ENCODE results near the gene DYNLT1. TPM values are rescaled to one million over a fixed set of nuclear protein-coding genes. Genes with fewer than 3 reads are reported as not detected.

Gene DYNLT1
- 10 to 100 TPM; 94.3 to 98.3 TPM for total RNA-seq

DNA sequence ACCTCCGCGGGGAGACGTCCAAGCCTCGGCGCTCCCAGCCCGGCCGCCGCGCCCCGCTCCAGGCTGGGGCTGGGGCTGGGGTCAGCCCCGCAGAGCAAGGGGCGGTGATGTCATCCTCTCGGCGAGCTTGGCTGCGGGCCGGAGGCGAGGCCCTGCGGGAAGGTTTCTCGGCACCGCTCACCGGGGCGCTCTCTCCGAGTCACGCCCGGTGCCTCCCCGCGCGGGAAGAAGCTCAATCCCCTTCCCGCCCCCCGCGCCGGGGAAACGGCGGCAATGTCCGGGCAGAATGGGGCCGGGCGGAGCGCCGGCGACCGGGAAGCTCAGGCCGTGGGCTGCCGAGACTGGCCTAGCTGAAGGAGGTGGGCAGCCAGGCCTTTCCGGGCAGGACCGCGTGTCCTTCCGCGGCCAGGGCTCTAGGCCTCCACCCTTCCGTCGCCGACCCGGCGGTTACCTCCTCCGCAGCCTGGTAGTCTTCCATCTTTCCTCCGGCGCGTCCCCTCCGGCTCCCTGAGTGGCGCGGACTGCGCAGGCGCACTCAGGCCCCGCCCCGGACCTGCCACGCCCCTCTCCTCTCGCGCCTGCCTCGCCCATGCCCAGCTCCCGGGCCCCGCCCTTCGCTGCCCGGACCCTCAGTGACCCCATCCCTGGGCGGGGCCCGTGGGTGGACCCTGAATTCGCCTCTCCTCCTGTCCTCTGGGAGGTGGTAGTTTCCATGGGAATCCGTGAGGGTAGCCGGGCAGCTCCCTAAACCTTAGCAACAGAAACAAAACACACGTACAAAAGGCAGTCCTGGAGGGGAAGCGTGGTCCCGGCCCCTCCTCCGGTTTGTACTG is at the start of gene DYNLT1:
DYNLT1 (minus strand) TSS at position 513 of the 833 bp plus-strand sequence; CDS start at position 478, 35 bp downstream.
- H3K36me3 Mint-ChIP-seq (ENCODE audit: low read depth): peaks cover 38% of the 10 kb centered on the region

DNA sequence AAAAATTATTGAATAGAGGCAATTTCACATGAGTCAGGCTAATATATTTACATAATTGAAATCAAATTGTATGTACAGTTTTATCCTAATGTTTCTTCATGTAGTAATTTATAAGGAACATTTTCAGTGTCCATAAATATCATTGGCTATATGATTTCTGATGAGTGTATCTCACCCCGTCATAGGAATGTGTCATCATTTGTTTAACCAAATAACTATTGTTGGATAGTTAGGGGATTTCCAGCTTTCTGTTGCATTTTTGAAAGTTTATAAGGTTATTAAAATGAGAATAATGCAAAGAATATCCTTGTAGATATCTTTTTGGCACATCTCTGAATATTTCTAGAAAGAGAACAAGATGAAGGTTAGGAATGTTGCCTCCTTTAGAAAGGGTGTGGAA is 44.3 kb upstream of the DYNLT1 start:
- Mint-ChIP-seq H3K4me3 (no peak overlapping the region), H3K27ac (no peak overlapping the region), H3K9me3 (no peaks in the 10 kb centered on the region), H3K4me1 (ENCODE audit: low read depth) (peaks cover 54% of the 10 kb centered on the region), H3K36me3 (ENCODE audit: low read depth) (peaks cover 55% of the 10 kb centered on the region), H3K27me3 (no peaks in the 10 kb centered on the region)
- ChIA-PET POLR2A (interaction anchor here (2.6 kb wide), 1 partner anchor 40 kb away, joined by 8 read pairs; the partner anchor contains the start of gene SYTL3), CTCF (interaction anchor here (0.9 to 1.6 kb wide), 2 partner anchors 30 to 471 kb away, joined by 3 read pairs; no protein-coding TSS in a partner anchor)
- TF ChIP-seq, protein P1, sequence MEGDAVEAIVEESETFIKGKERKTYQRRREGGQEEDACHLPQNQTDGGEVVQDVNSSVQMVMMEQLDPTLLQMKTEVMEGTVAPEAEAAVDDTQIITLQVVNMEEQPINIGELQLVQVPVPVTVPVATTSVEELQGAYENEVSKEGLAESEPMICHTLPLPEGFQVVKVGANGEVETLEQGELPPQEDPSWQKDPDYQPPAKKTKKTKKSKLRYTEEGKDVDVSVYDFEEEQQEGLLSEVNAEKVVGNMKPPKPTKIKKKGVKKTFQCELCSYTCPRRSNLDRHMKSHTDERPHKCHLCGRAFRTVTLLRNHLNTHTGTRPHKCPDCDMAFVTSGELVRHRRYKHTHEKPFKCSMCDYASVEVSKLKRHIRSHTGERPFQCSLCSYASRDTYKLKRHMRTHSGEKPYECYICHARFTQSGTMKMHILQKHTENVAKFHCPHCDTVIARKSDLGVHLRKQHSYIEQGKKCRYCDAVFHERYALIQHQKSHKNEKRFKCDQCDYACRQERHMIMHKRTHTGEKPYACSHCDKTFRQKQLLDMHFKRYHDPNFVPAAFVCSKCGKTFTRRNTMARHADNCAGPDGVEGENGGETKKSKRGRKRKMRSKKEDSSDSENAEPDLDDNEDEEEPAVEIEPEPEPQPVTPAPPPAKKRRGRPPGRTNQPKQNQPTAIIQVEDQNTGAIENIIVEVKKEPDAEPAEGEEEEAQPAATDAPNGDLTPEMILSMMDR (IDR thresholded peaks at IDR 0.05): no peak
- ATAC-seq (no peak), DNase-seq (no peak)
- intact Hi-C loops (cut with micrococcal nuclease): loop anchor here (5.0 kb wide), 2 partner anchors 42 to 477 kb away; no protein-coding TSS in a partner anchor

More for the DNA sequence above, at the start of gene DYNLT1:
- peaks cover 2% of the 10 kb centered on the region for H3K9me3 Mint-ChIP-seq
- peak within 1 kb of the TSS; percentile 97 for H3K27ac Mint-ChIP-seq
- POLR2A ChIA-PET: interaction anchor here (0.6 to 9.9 kb wide), 11 partner anchors 8 to 437 kb away, joined by 3 to 112 read pairs (median 3); partner anchors contain the start of gene SYTL3
- peak; percentile 91 for DNase-seq
- ATAC-seq: peak; percentile 59
- no peaks in the 10 kb centered on the region for H3K27me3 Mint-ChIP-seq
- H3K4me3 Mint-ChIP-seq: peak within 1 kb of the TSS; percentile 99
- peaks cover 71% of the 10 kb centered on the region for H3K4me1 Mint-ChIP-seq (ENCODE audit: low read depth)
- TF ChIP-seq, protein P1 (IDR thresholded peaks at IDR 0.05): no peak
- CTCF ChIA-PET: interaction anchor here (1.0 to 8.5 kb wide), 13 partner anchors 8 to 439 kb away, joined by 3 to 67 read pairs (median 5); no protein-coding TSS in a partner anchor
- intact Hi-C loops (cut with micrococcal nuclease): loop anchor here (5.0 kb wide), 1 partner anchor 43 kb away; no protein-coding TSS in a partner anchor

DNA sequence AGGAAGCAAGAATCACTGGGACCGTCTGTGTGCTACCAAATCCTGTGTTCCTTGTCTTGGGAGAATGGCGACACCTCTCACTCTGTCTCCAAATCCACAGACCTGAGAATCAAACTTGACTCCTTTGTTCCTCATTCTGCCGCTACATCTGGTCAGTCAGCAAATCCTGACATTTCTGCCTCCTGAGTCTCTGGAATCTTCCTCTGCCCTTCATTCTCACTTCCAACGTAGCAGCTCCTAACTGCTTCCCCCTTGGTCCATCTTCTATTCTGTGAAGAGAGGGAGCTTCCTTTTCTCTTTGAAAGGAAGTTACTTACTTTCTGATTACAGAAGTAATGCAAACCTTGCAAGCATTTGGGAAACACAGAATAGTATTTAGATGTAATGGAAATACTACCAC is 43.0 kb upstream of the DYNLT1 start:
- no peak for ATAC-seq
- intact Hi-C loops (cut with micrococcal nuclease): loop anchor here (5.0 kb wide), 2 partner anchors 40 to 475 kb away; no protein-coding TSS in a partner anchor
- Mint-ChIP-seq H3K4me1 (ENCODE audit: low read depth) (peaks cover 59% of the 10 kb centered on the region), H3K36me3 (ENCODE audit: low read depth) (peaks cover 66% of the 10 kb centered on the region), H3K27me3 (no peaks in the 10 kb centered on the region), H3K27ac (peak overlapping the region; percentile 26), H3K9me3 (no peaks in the 10 kb centered on the region), H3K4me3 (no peak overlapping the region)
- ChIA-PET CTCF (interaction anchor here (0.7 to 1.8 kb wide), 3 partner anchors 17 to 43 kb away, joined by 3 to 7 read pairs (median 7); partner anchors contain the start of gene DYNLT1), POLR2A (interaction anchor here (1.2 to 2.6 kb wide), 3 partner anchors 38 to 466 kb away, joined by 3 to 8 read pairs (median 4); partner anchors contain the start of gene SYTL3)
- DNase-seq: no peak
- TF ChIP-seq, protein P1 (IDR thresholded peaks at IDR 0.05): no peak

DNA sequence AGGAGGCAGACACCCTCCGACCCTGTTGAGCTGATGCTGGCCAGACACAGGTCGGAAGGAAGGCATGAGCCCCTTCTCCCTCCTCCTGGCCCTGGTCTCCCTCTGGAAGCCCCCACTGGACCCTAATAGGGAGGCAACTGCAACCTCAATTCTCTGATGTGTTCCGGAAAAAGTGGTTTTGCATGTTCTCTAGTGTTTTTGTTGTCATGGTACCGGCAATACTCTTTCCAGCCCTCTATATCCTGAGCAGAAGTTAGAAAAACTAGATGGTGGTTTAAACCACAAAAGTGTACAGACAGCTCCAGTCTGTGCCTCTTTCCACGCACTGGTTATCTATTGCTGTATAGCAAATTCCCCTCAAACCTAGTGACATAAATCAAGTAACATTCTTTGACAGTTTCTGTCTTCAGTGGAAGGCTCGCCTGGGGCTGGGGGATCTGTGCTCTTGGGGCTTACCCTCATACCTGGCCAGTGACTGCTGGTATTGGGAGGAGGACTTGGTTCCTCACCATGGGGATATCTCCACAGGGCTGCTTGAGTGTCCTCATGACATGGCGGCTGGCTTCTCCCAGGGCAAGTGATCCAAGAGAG is 42.3 kb upstream of the DYNLT1 start:
- DNase-seq (peak; percentile 49), ATAC-seq (peak; percentile 87)
- peaks cover 65% of the 10 kb centered on the region for H3K36me3 Mint-ChIP-seq (ENCODE audit: low read depth)
- ChIA-PET CTCF (interaction anchor here (0.7 to 1.8 kb wide), 3 partner anchors 17 to 43 kb away, joined by 3 to 7 read pairs (median 7); partner anchors contain the start of gene DYNLT1), POLR2A (interaction anchor here (1.2 to 2.6 kb wide), 3 partner anchors 38 to 466 kb away, joined by 3 to 8 read pairs (median 4); partner anchors contain the start of gene SYTL3)
- TF ChIP-seq, protein P1 (IDR thresholded peaks at IDR 0.05): no peak
- intact Hi-C loops (cut with micrococcal nuclease): loop anchor here (5.0 kb wide), 2 partner anchors 40 to 475 kb away; no protein-coding TSS in a partner anchor
- peak overlapping the region; percentile 26 for H3K27ac Mint-ChIP-seq
- no peaks in the 10 kb centered on the region for H3K27me3 Mint-ChIP-seq
- peaks cover 59% of the 10 kb centered on the region for H3K4me1 Mint-ChIP-seq (ENCODE audit: low read depth)
- H3K9me3 Mint-ChIP-seq: no peaks in the 10 kb centered on the region
- no peak overlapping the region for H3K4me3 Mint-ChIP-seq
